ENCODE data around the gene KRTAP29-1.

Gene KRTAP29-1

DNA sequence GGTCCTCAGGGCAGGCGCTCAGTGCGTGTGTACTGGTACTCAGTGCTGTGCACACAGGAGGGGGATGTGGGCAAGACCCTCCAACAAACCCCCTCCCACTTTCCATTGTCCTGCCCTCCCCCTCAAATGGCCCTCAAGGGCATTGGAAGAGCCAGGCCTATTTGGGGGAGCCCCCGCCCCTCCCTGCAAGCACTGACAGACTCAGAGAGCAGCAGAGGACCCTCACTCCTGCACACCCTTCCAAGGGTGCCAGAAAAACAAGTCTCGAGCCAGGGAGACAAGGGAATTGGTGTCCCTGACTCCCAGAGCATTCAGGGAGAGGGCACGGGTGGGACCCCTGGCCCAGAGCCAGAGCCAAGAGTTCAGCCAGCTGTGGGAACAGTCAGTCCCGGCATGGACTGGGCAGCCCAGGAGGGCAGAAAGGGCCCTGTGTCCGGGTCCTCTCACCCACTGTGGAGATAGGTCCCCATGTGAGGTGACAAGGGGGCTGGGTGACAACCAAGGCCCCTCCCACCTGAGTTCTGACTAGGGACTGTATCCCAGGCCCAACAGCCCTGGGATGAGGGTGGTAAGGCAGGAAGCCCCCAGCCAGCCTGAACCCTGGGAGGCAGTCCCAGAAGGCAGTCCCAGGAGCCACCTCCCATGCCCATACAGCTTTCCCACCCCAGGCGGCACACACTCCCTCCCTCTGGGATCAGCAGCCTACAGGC lies 24.9 kb upstream of the KRTAP29-1 start:
- DNase-seq, result no peak

DNA sequence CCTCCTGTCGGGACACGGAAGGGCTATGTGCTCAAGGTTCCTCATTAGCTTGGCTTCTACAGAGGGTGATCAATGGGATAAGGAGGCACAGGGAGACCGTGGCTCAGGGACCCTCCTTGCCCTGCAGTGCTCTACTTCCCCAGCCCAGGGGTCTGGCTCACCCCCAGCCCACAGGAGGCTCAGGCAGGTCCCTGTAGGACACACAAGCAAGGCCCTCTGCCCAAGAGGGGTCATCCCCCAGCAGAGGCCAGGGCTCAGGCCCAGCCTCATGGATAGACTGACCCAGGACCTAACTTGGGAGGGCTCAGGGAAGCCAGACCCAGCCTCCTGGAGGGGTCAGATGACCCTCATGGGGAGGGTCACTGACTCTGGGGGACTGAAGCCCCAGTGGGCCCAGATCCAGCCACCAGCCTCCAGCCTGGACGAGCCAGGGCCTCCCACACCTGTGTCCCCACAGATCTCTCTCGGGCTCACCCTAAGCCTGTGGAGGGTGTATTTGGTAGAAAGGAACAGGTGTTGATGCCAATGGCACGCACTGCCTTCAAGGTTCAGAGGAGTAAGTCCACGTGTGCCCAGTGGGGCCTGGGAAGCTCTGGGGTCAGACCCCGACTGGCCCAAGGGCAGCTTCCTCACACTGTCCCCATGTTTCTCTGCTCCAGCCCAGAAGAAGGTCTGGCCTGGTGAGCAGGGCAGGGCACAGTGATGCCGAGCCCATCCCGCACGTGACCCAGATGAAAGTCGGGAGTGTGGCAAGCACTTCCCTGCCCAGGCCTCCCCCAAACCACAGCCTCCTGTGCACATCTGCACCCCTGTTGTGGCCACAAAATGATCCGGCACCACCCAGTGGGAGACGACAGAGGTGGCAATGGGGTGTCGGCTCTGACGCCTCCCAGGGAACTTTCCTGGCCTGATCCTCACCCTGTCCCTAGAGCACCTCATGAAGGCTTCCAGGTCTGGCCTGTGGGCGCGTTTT lies 23.8 kb upstream of the KRTAP29-1 start:
- DNase-seq, result no peak

DNA sequence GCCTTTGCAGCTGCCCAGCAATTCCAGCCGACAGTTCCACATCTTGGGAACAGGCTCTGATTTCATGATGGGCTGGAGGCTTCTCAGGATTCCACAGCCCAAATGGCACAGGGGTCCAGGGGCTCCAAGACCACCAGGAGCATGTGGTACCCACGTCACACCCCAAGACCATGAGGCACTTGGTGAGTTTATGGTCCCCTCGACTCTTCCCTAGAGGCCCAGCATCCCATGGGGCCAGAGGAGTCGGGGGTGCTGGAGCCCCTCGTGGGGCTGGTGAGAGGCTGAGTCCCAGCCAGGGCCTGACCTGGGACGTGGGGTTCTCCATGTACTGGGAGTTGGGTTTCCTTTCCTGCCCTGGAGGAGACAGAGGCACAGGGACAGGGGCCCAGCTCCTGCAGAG lies 23.0 kb upstream of the KRTAP29-1 start:
- no peak for DNase-seq

DNA sequence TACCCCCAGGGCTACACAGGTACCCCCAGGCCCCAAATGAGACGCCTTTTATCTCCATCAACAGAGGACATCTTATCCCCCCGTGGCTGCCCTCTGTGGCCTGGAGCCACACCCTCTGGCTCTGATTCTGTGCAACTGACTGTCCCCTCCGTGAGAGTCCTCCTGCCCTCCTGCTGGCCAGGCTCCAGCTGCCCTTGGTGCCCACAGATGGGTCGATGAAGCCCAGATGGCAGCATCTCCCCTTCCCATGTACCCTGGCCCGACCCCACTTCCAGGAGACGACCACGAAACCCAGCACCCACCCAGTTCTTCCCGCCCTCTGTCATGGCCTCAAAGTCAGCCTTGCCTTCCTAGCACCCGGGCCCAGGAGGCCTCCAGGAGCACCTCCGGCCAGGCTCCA lies 22.5 kb upstream of the KRTAP29-1 start:
- no peak for DNase-seq

DNA sequence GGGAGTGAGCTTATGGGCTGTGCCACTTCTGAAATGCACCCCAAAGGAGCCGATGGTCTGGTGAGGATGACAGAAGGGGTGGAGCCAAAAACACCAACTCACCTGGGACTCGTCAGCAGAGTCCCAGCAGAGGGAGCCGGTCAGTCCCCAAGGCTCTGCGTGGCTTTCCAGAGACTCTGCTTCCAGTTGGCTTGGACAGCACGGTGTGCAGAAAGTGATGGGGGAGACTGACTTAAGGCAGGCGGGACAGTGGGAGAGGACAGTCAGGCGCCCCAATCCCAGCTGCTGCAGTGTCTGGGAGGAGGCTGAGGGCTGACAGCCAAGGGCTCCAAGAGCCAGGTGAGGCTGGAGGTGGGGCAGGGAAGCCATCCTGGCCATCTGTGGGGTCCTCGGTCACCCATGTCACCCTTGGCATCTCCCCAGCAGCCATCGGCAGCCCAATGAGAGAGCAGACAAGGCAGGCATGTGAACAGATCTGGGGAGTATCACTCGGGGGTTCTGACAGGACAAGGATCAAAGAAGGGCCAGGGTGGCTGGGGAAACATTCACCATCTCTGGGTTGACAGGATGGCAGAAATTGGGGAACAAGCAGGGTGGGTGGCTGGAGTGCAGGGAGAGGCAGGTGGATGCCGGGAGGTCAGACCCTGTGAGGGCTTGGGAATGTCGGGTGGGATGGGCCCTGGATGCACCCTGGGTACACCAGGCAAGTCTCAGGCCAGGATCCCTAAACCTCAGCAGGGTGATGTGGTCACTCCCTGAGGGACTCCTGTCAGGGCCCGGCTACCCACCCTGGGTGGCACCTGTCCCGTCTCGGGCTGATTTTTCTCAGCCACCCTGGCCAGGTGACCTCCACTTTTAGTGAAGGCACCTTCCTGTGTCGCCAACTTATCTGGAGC lies 21.8 kb upstream of the KRTAP29-1 start:
- DNase-seq, result peak; percentile 5

DNA sequence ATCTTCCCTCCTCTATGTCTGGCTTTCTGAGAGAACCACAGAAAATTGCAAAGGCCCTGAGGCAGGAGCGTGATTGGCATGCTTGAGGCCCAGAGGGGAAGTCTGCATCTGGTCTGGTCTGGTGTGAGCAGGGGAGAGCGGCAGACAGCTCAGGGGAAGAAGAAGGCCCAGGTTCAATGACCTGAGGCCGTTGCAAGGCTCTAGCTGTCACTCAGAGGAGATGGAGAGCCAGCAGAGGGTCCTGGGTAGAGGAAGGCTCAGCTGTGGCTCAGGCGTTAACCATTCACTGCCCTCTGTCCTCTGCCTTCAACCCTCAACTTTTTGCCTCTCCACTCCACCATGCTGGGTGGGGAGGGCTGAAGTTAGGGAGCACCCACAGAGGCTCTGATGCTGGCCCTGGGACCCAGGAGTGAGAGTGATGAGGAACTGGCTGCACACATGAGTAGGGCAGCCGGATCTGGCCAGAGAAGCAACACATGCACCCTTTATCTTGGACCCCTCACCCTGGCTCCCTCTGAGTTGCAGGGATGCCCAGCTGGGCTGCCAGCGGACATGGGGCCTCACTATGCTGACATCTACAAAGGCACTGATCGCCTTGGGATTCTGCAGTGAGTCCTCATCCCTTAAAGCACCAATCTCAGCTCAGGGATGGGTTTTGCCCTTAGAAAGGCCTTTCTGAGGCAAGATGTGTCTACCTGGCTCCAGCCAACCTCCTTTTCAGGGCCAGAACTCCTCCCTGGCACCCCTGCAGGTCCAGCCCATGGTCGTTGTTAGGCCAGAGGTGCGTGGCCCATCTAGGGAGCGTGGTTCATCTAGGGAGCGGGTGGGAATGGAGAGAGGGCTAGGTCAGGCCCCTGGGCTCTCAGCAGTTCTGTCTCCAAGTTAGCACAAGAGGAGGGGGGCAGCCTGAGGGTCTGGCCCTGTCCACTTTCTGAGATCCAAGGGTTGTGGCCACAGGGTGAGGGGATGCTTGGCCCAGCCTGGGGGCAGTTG lies 20.5 kb upstream of the KRTAP29-1 start:
- DNase-seq, result no peak

DNA sequence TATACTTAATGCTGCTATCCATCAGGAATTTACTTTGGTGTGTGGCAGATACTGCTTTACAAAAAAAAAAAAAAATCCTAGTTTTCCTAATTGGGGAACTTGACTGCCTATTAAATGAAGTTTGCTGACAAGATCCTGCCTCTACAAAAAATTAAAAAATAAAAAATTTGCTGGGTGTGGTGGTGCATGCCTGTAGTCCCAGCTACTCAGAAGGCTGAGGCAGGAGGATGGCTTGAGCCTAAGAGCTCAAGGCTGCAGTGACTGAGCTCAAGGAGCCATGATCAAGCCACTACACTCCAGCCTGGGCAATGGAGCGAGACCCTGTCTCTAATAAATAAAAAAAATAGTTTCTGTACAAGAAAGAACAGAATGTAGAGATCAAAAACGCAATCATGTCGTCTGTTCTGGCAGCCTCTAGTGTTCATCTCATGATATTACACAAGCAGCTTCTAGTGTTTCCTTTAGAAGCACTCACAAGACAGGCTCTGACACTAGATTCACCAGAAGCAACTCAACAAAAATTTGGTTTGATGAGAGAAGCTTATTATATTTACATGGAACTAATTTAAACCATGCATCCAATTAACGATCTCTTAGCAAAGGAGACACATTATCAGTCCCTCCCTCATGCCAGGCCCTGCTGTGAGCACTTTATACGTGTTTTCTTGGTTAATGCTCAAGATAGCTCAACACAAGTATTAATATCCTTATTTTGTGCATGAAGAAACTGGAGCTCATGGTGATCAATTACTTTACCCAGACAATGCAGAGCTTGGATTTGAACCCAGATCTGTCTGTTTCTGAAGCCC lies 19.6 kb upstream of the KRTAP29-1 start:
- DNase-seq, result peak; percentile 75

DNA sequence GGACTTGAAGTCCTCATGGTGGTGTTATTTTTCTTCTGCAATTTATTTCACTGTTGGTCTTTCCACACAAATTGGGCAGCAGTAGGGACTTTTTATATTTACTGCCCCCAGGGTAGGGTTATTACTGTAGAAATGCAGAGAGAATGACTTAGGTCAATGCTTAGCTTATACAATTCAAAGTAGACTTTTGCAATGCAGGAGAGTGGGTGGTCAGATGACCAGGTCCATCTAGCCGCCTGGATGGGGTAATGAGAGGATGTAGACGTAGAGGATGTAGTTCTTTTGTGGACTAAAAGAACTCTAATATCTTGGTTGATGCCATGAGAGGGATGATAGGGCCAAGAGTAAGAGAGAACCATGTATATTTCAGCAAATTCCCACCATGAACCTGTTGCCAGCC lies 15.6 kb upstream of the KRTAP29-1 start:
- DNase-seq, result no peak

DNA sequence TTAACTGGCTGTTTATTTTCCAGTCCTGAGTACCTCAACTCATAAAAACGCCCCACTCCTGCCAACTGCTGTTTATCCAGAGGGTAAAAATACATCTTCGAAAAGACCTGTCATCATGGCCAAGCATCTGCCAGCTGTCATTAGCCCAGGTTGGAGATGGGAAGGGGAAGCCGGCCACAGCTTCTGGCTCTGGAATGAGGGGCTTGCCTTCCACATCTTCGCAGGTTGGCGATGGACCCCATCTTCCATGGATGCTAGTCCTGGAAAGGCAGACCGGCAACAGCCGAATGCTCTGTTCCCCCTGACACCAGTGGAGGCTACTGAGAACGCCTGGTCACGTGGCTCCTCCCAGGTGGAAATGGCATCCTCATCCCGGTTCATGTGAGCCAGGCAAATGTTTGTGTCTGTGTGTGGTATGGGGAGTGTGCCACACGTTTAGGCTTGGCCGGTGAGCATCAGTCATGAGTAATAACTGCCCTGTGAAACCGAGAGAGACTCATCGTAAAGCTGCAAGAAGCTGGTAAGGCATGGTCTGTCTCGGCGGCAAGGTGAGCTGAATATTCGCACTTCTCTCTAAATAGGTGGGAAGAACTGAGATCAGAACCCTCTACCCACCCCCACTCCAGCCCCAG lies 13.3 kb upstream of the KRTAP29-1 start:
- DNase-seq, result no peak

DNA sequence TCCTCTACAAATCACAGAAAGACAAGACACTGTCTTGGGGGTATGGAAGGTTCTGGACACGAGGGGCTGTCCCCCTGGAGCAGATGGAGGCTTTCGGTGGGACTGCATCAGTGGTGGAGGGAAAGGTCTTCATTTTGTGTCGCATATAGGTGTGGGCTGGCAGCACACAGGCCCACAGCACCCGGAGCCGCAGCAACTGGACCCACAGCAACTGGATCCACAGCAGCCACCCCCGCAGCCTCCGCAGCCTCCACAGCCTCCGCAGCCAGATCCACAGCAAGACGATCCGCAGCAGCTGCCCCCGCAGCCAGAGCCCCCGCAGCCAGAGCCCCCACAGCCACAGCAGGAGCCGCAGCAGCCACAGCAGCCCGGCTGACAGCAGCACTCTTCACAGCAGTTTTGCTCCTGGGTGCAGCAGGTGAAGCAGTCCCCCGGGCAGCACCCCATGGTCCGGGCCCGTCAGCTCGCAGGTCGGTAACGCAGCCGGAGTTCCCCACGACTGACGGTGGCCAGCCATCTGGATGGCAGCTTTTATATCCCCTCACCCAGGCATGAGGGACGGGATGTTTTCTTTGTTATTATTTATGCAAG lies 12.6 kb upstream of the KRTAP29-1 start, which contains the start of gene KRTAP17-1:
KRTAP17-1 (minus strand) TSS at position 507 of the 591 bp plus-strand sequence; CDS start at position 447, 60 bp downstream.
- no peak for DNase-seq

DNA sequence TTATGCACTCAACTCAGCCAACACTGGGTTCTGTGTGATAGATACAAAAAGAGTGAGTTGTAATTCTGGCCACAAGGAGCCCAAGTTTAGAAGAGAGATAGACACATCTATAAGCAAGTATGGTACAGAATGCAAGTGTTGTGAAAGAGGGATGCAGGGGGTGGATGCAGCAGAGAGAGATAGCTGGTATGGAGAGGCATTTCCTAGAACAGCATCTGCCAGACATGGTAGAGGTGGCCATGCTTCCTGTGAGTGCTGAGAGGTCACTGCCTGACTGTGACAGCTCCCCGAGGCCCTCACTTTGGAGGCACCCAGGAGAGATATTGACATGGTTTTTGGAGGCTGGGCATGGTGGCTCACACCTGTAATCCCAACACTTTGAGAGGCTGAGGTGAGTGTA lies 8.5 kb upstream of the KRTAP29-1 start:
- DNase-seq, result no peak

DNA sequence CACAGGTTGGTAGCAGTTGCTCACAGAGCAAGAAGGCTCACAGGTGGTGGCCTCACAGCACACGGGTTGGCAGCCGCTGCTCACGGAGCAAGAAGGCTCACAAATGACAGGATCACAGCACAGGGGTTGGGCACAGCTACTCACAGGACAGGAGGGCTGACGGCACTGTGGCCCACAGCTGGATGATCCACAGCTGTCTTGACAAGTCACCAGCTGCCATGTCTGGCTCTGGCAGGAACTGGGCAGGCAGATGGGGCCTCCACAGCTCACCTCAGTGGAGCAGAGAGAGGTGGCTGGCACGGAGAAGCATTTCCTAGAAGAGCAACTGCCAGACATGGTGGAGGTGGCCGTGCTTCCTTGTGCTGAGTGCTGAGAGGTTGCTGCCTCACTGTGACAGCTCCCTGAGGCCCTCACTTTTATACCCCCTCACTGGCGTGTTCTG lies 6.3 kb upstream of the KRTAP29-1 start, which contains the start of gene KRTAP16-1:
KRTAP16-1 (minus strand) TSS at position 392 of the 442 bp plus-strand sequence; CDS start at position 336, 56 bp downstream.
- DNase-seq, result no peak

DNA sequence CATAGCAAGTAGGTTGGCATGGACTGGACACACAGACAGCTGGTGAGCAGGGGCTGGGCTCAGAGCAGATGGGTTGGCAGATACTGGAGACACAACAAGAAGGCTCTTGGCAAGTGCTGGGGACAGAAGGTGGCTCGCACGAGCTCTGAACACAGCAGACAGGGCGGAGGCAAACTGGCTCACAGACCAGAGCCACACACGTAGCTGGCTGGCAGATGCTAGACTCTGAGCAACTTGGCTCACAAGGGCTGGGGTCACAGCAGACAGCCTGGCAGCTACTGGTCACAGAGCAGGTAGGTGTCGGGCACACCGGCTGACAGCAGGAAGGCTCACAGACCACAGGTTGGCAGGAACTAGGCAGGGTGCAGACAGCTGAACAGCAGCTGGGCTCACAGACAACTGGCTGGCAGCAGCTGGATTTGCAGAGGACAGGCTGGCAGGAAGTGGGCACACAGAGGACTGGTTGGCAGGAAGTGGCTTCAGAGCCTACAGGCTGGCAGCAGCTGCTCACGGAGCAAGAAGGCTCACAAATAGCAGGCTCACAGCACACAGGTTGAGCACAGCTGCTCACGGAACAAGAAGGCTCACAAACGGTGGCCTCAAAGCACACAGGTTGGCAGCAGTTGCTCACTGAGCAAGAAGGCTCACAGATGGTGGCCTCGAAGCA lies 5.7 kb upstream of the KRTAP29-1 start:
- DNase-seq, result no peak

DNA sequence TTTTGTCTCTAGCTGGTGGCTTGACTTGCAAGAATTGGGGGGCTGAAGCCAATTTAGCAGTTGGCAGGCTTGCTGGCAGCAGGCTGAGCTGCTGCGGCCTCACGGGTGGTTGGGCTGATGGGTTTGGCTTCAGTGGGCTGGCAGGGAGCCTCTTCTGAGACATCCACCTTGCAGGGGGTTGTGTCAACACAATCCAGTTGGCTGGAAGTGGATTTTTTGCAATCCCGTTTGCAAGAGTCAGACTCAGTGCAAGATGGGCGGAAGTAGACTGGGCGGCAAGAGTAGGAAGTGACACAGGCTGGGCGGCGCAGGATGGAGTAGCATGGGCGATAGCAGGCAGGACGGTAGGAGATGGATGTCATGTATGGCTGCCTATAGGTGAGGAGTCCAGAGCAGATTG lies 5.0 kb upstream of the KRTAP29-1 start:
- no peak for DNase-seq

DNA sequence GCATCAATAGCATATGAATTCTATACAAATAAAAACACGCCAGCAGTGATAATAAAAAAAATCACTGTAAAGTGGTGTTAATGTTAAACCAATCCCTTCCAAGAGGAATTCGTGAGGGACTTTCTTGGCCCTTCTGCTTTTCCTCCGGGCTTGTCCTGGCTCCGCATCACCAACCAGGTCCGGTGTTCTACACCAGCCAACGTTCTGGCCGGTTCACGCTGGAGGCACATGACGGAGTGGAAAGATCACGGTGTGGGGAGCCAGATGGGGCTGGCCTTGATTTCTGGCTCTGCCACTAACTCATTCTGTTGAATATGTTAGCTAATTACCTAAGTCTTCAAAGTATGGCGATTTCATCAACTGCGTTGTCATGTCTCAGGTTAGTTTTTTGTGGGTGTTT lies 1.4 kb upstream of the KRTAP29-1 start:
- no peak for DNase-seq

DNA sequence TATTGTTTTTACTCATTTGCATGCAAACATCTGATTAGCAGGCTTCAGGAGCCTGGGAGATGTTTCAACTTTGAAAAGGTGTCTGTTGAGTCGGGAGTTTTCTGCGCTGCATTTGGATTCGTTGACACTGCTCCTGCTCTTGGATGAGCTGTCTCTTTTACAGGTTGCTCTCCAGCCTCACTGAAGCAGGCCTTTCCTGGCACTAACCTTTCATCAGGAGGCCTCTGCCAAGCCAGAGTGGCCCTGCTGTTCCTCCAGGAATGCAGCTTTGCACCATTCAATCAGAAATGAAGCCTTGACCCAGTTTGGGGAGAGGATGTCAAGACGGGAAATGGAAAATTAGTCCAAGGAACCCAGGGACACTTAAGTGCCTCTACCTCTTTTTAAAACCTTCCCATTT lies 330 bp upstream of the KRTAP29-1 start:
- no peak for DNase-seq

DNA sequence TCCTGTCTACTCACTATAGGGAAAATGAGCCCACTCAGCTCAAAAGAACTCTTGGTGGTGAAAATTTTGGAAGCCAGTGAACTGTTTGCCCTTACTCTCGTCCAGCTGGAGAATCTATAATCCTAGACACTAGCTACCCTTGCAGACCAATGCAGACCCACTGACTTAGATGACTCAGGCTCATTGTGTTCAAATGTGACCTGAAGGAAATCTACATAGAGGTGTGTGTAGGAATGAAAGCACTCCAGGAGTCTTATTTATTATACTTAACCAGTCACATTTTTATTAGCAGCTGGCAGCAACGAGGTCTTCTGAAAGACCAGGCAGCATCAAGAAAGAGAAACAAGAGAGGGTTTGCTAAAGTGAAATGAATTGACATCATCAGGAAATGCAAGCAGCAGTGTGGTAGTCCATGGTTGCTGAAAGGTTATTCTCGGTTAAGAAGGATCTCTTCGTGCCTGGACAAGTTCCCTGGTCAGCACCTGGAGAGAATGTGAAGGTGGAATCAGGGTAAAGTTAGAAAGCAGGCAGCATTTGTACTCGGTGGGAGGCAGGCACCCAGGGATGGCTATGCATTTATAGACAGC lies 1.4 kb downstream of the KRTAP29-1 start:
- DNase-seq, result no peak

DNA sequence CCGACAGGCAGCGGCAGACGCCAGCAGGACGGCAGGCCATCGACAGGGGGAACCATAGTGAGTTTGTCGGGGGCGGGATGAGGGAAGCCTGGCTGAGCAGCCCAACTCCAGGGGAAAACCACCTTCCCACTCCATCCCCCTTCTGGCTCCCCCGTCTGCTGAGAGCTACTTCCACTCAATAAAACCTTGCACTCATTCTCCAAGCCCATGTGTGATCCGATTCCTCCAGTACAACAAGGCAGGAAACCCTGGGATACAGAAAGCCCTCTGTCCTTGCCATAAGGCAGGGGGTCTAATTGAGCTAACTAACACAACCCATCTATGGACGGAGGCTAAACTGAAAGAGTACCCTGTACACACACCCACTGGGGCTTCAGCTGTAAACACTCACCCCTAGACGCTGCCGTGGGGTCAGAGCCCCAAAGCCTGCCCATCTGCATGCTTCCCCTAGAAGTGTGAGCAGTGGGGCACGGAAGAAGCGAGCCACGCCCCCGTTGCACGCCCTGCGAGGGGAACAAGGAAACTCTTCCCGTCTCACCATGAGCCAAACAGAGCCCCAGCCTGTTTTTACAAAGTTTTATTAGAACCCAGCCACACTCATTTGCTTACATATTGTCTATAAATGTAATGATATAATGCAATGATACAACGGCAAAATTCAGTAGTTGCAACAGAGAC lies 4.1 kb downstream of the KRTAP29-1 start:
- DNase-seq, result no peak
